HepG2 (cell line): ENCODE data around the gene ARHGAP26. TPM values are rescaled to one million over a fixed set of nuclear protein-coding genes. Genes with fewer than 3 reads are reported as not detected.

Experiments
- FOXO4 ChIP-seq: sonication (generic); formaldehyde crosslinking; conservative IDR thresholded peaks from 2 replicates; pipeline ENCODE4 v1.8.1; 2023; ENCODE audit warnings: missing genetic modification reagents
- KLF9 ChIP-seq: IDR thresholded peaks from 2 replicates; pipeline ENCODE4 v1.6.1; 2016; ENCODE audit warnings: low read depth
- MED8 ChIP-seq: sonication (generic); formaldehyde crosslinking; IDR thresholded peaks from 2 replicates; pipeline ENCODE4 v1.8.1; 2023; ENCODE audit warnings: mild to moderate bottlenecking, missing genetic modification reagents; ENCODE audit not compliant: insufficient replicate concordance
- PATZ1 ChIP-seq: sonication (generic); formaldehyde crosslinking; IDR thresholded peaks from 2 replicates; pipeline ENCODE4 v1.4.0; 2020; ENCODE audit warnings: missing genetic modification reagents
- PHF21A ChIP-seq: sonication (generic); formaldehyde crosslinking; IDR thresholded peaks from 2 replicates; pipeline ENCODE4 v1.5.0; 2020; ENCODE audit warnings: mild to moderate bottlenecking, missing genetic modification reagents
- SOX5 ChIP-seq: IDR thresholded peaks from 2 replicates; pipeline ENCODE4 v1.6.1; 2016; ENCODE audit warnings: borderline replicate concordance
- STAT5B ChIP-seq: sonication (generic); formaldehyde crosslinking; IDR thresholded peaks from 2 replicates; pipeline ENCODE4 v1.4.0; 2020; ENCODE audit warnings: missing genetic modification reagents
- TOPORS ChIP-seq: sonication (generic); formaldehyde crosslinking; IDR thresholded peaks from 2 replicates; pipeline ENCODE4 v1.8.0; 2023; ENCODE audit warnings: mild to moderate bottlenecking, missing genetic modification reagents
- USF2 ChIP-seq, 2 experiments: sonication (generic) in 1 of 2; formaldehyde crosslinking in 1 of 2; IDR thresholded peaks; 2 replicates each; pipeline versions ENCODE4 v1.5.1 to v1.6.1; 2011 to 2020; ENCODE audit warnings: borderline replicate concordance in 1 of 2, low read depth in 1 of 2, low read length in 1 of 2, mild to moderate bottlenecking in 1 of 2, missing genetic modification reagents in 1 of 2, moderate library complexity in 1 of 2
- ZBTB14 ChIP-seq: sonication (generic); formaldehyde crosslinking; IDR thresholded peaks from 2 replicates; pipeline ENCODE4 v1.4.0; 2020; ENCODE audit warnings: missing genetic modification reagents
- ZFP1 ChIP-seq: IDR thresholded peaks from 2 replicates; pipeline ENCODE4 v1.6.1; 2016
- ZFP90 ChIP-seq: sonication (generic); formaldehyde crosslinking; IDR thresholded peaks from 2 replicates; pipeline ENCODE4 v1.8.0; 2022; ENCODE audit warnings: missing genetic modification reagents, mild to moderate bottlenecking, inconsistent platforms, borderline replicate concordance
- ZKSCAN8 ChIP-seq: IDR thresholded peaks from 2 replicates; pipeline ENCODE4 v1.6.1; 2016; ENCODE audit warnings: borderline replicate concordance, missing genetic modification reagents, missing compliant biosample characterization
- ZNF224 ChIP-seq: sonication (generic); formaldehyde crosslinking; IDR thresholded peaks from 2 replicates; pipeline ENCODE4 v1.5.0; 2020; ENCODE audit warnings: mild to moderate bottlenecking, missing genetic modification reagents
- ZNF292 ChIP-seq: sonication (generic); formaldehyde crosslinking; IDR thresholded peaks from 2 replicates; pipeline ENCODE4 v1.8.1; 2022; ENCODE audit warnings: mild to moderate bottlenecking, low read depth, missing genetic modification reagents, borderline replicate concordance
- ZNF484 ChIP-seq: sonication (generic); formaldehyde crosslinking; IDR thresholded peaks from 2 replicates; pipeline ENCODE4 v1.5.1; 2020; ENCODE audit warnings: mild to moderate bottlenecking, low read depth, missing genetic modification reagents, borderline replicate concordance
- ZNF577 ChIP-seq: sonication (generic); formaldehyde crosslinking; IDR thresholded peaks from 2 replicates; pipeline ENCODE4 v1.4.0; 2020; ENCODE audit warnings: mild to moderate bottlenecking, low read depth, missing genetic modification reagents, borderline replicate concordance
- ZNF768 ChIP-seq: sonication (generic); formaldehyde crosslinking; IDR thresholded peaks from 2 replicates; pipeline ENCODE4 v1.4.0; 2020; ENCODE audit warnings: missing genetic modification reagents
- ZNF788 ChIP-seq: sonication (generic); formaldehyde crosslinking; IDR thresholded peaks from 2 replicates; pipeline ENCODE4 v1.5.0; 2020; ENCODE audit warnings: mild to moderate bottlenecking, missing genetic modification reagents, borderline replicate concordance
- ZNF891 ChIP-seq: sonication (generic); formaldehyde crosslinking; IDR thresholded peaks from 2 replicates; pipeline ENCODE4 v1.5.0; 2020; ENCODE audit warnings: mild to moderate bottlenecking, missing genetic modification reagents
- polyA plus RNA-seq, 8 experiments: library from polyadenylated mRNA; depleted of rRNA in 3 of 8; stranded (reverse) in 7 of 8; unstranded in 1 of 8; fragments of >200 nt; fragmentation: Illumina TruSeq in 4 of 8; extraction: Trizol in 4 of 8; gene quantifications; 2 replicates each; pipeline versions ENCODE4 v1.2.1 to v1.2.3, GENCODE V29; 2011 to 2016; ENCODE audit warnings: low read depth in 4 of 8, missing spikeins in 1 of 8, mixed read lengths in 1 of 8; ENCODE audit not compliant: insufficient read depth in 1 of 8
- total RNA-seq, 5 experiments: library from RNA; depleted of rRNA; stranded (reverse); fragments of >200 nt; fragmentation: Illumina TruSeq; extraction: Trizol; gene quantifications; 2 replicates each; pipeline ENCODE4 v1.2.3, GENCODE V29; 2016; ENCODE audit warnings: low read depth in 1 of 5

ARHGAP26 gene
- total and polyA plus RNA-seq, 2 of the 13 experiments (the other 11 are each of a cell fraction or from before 2014, with no cell fraction given) = 9.6 to 18.2 TPM

GRCh38 chr5:142770650-142771609, 753 bp downstream of the ARHGAP26 start (continued):
- TF ChIP-seq ZNF891 (CRISPR knock-in tag) (0 out of 2 replicates have a peak, but pooled peaks have one; percentile 62), ZNF484 (CRISPR knock-in tag) (no peak), FOXO4 (CRISPR knock-in tag) (no peak), SOX5 (CRISPR knock-in tag) (no peak), ZNF292 (peak; percentile 93), ZNF577 (CRISPR knock-in tag) (no peak), ZBTB14 (peak; percentile 63), KLF9 (0 out of 2 replicates have a peak, but pooled peaks have one; percentile 50), PATZ1 (CRISPR knock-in tag) (peak; percentile 64), ZFP1 (CRISPR knock-in tag) (no peak), PHF21A (CRISPR knock-in tag) (peak; percentile 84), STAT5B (CRISPR knock-in tag) (no peak), ZNF788 (peak; percentile 71; the same call in 1 of the 2 replicates), ZFP90 (CRISPR knock-in tag) (no peak), ZNF224 (CRISPR knock-in tag) (peak; percentile 86; the same call in 1 of the 2 replicates), USF2 (IDR thresholded peaks at IDR 0.05; ENCODE audit: low read depth, low read length) (no peak), USF2 (CRISPR knock-in tag; IDR thresholded peaks at IDR 0.05; ENCODE audit: borderline replicate concordance) (no peak), MED8 (peak; percentile 48), TOPORS (peak; percentile 61), ZKSCAN8 (CRISPR knock-in tag) (0 out of 2 replicates have a peak, but pooled peaks have one; percentile 24), ZNF768 (CRISPR knock-in tag) (peak; percentile 77; the same call in 1 of the 2 replicates)
